ENCODE data around the gene STOX2.

Gene STOX2

GRCh38 chr4:184067931-184068554 is 162.9 kb downstream of the STOX2 start:
- Histone ChIP-seq H4K20me1 (ENCODE audit: control insufficient read depth, insufficient read depth, low read depth, low read length) (no peaks in the 10 kb centered on the region), H3K36me3 (ENCODE audit: control insufficient read depth, low read length) (no peaks in the 10 kb centered on the region), H3K9me2 (replicated peaks; ENCODE audit: control insufficient read depth, low read length) (no peaks in the 10 kb centered on the region), H3K27me3 (ENCODE audit: control insufficient read depth, low read length) (no peaks in the 10 kb centered on the region), H3K4me3 (ENCODE audit: low read length) (no peak overlapping the region), H3K27ac (ENCODE audit: low read depth, low read length) (no peak overlapping the region), H3K9me3 (ENCODE audit: control insufficient read depth, insufficient read depth, low read length) (no peaks in the 10 kb centered on the region), H3K4me1 (ENCODE audit: control insufficient read depth, low read length) (no peaks in the 10 kb centered on the region), H3K4me2 (ENCODE audit: low read length) (no peak overlapping the region), H3K79me2 (ENCODE audit: control insufficient read depth, low read length) (no peaks in the 10 kb centered on the region), H3F3A (ENCODE audit: control insufficient read depth, insufficient read depth) (no peaks in the 10 kb centered on the region)
- no peak for TF ChIP-seq CTCF (IDR thresholded peaks at IDR 0.05; ENCODE audit: low read depth, low read length, poor library complexity, severe bottlenecking)
- no peak for TF ChIP-seq EZH2phosphoT487 (IDR thresholded peaks at IDR 0.05; ENCODE audit: borderline replicate concordance, low read length)

Data from DOHH2 (cell line).